Lower leg skin (tissue), 3 donors: ENCODE data around the gene CSMD2.

Experiments used
- CTCF ChIP-seq, 3 donors: fragments of 450-650 bp; IDR thresholded peaks; one replicate each; pipeline ENCODE4 v1.5.1; 2016; ENCODE audit warnings: antibody characterized with exemption in 3 of 3, mild to moderate bottlenecking in 3 of 3, moderate library complexity in 2 of 3
- POLR2A ChIP-seq, 2 donors: fragments of 450-650 bp; IDR thresholded peaks; one replicate each; pipeline ENCODE4 v1.6.1; 2016 to 2017; ENCODE audit warnings: antibody characterized with exemption in 2 of 2, mild to moderate bottlenecking in 1 of 2, moderate library complexity in 1 of 2

GRCh38 chr1:34002810-34003209 is 162.2 kb downstream of the CSMD2 start:
- TF ChIP-seq CTCF (IDR thresholded peaks at IDR 0.05) = no peak
- no peak for TF ChIP-seq POLR2A (IDR thresholded peaks at IDR 0.05)
